COLO668 (cell line): ENCODE measurements around the gene GLIS2.

ENCODE experiments used
- DNase-seq: peaks from one replicate; lab custom pipeline; 2025; ENCODE audit not compliant: unreplicated experiment; lab: John Stamatoyannopoulos, UW

Gene GLIS2

DNA sequence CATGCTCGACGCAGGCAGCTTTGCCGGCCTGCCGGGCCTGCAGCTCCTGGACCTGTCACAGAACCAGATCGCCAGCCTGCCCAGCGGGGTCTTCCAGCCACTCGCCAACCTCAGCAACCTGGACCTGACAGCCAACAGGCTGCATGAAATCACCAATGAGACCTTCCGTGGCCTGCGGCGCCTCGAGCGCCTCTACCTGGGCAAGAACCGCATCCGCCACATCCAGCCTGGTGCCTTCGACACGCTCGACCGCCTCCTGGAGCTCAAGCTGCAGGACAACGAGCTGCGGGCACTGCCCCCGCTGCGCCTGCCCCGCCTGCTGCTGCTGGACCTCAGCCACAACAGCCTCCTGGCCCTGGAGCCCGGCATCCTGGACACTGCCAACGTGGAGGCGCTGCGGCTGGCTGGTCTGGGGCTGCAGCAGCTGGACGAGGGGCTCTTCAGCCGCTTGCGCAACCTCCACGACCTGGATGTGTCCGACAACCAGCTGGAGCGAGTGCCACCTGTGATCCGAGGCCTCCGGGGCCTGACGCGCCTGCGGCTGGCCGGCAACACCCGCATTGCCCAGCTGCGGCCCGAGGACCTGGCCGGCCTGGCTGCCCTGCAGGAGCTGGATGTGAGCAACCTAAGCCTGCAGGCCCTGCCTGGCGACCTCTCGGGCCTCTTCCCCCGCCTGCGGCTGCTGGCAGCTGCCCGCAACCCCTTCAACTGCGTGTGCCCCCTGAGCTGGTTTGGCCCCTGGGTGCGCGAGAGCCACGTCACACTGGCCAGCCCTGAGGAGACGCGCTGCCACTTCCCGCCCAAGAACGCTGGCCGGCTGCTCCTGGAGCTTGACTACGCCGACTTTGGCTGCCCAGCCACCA lies 65.4 kb downstream of the GLIS2 start:
- no peak for DNase-seq

DNA sequence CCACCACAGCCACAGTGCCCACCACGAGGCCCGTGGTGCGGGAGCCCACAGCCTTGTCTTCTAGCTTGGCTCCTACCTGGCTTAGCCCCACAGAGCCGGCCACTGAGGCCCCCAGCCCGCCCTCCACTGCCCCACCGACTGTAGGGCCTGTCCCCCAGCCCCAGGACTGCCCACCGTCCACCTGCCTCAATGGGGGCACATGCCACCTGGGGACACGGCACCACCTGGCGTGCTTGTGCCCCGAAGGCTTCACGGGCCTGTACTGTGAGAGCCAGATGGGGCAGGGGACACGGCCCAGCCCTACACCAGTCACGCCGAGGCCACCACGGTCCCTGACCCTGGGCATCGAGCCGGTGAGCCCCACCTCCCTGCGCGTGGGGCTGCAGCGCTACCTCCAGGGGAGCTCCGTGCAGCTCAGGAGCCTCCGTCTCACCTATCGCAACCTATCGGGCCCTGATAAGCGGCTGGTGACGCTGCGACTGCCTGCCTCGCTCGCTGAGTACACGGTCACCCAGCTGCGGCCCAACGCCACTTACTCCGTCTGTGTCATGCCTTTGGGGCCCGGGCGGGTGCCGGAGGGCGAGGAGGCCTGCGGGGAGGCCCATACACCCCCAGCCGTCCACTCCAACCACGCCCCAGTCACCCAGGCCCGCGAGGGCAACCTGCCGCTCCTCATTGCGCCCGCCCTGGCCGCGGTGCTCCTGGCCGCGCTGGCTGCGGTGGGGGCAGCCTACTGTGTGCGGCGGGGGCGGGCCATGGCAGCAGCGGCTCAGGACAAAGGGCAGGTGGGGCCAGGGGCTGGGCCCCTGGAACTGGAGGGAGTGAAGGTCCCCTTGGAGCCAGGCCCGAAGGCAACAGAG lies 66.3 kb downstream of the GLIS2 start:
- DNase-seq, result no peak

DNA sequence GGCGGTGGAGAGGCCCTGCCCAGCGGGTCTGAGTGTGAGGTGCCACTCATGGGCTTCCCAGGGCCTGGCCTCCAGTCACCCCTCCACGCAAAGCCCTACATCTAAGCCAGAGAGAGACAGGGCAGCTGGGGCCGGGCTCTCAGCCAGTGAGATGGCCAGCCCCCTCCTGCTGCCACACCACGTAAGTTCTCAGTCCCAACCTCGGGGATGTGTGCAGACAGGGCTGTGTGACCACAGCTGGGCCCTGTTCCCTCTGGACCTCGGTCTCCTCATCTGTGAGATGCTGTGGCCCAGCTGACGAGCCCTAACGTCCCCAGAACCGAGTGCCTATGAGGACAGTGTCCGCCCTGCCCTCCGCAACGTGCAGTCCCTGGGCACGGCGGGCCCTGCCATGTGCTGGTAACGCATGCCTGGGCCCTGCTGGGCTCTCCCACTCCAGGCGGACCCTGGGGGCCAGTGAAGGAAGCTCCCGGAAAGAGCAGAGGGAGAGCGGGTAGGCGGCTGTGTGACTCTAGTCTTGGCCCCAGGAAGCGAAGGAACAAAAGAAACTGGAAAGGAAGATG lies 67.0 kb downstream of the GLIS2 start:
- no peak for DNase-seq

DNA sequence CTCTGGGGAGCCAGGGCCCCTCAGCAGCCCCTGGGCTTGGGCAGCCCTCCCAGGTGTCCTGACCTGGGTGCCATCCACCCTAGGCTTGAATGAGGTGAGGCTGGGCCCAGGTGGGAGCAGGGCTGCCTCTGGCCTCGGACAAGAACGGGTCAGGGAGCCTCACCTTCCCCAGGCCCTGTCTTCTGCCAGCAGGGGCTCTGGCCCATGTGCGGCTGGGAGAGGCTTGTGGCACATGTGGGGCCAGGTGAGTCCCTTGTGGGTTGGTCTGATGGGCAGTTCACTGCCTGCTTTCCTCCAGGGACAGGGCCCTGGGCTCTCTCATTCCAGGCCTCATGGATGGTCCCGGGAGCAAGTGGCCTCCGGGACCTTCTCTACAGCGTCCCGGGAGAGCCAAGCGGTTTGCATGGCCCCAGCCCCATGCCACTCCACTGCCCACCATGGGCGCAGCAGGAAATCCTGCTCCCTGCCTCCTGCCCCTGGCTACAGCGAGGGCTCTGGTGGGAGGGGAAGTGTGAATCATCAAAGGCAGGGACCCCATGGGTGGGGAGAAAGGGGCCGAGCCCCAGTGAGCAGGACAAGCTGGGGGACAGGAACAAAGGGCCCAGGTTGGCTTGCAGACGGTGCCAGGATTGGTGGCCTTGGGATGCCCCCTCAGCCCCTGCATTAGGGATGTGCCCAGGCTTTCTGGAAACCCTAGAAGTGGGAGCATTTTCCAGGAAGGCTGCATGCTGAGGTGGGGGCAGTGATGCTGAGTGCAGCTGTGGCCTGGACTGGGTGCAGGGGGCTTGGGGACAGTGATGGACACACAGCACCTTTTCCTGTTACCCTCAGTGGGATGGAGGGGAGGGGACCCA lies 68.0 kb downstream of the GLIS2 start:
- no peak for DNase-seq

DNA sequence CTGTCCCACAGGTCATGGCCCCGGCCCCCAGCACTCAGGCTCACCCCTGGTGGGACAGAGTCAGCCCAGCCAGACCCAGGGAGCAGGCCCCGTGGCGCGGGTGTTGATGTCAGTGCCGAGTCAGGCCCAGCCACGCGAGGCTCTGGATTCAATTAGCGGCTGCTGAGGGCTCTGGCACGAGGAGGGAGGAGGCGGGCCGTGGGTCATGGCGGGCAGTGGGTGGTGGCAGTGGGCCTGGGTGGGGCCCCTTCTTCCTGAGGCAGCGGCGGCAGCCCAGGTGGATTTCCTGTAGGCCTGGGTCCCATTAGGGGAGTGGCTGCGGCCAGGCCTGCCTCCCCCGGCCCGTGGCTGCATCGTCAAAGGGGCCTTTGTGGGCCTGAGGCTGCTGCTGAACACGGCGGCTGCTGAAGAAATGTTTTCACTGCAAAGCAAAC lies 68.7 kb downstream of the GLIS2 start:
- DNase-seq, result no peak

DNA sequence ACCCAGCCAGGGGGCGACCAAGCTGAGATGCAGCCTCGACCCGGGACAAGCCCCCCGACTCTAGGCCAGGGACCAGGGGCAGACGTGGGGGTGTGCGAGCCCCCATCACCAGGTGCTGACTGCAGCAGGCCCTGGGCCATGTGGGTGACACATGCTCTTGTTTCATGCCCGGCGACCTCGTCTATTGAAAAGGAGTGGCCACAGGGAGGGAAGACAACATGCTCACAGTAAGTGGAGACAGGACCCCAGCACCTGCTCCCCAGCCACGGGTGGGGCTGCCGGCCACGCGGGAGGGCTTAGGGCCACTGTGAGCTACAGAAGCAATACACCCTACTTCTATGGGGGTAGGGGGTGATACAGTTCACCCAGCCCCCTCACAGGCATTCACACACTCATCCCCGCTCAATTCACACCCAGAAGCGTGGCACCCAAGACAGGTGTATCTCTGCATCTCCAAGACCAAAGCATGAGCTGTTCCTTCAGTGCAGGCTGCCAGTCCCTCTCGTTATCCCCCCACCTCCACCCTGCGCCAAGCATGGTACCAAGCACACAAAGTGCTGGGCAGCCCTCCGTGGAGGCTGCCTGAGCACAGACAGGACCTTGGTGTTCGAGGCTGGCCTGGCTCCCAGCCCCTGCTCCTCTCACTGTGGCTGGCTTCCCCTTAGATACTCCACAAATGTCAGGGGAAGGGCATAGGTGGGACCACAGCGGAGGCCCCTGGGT lies 69.4 kb downstream of the GLIS2 start:
- DNase-seq, result no peak

DNA sequence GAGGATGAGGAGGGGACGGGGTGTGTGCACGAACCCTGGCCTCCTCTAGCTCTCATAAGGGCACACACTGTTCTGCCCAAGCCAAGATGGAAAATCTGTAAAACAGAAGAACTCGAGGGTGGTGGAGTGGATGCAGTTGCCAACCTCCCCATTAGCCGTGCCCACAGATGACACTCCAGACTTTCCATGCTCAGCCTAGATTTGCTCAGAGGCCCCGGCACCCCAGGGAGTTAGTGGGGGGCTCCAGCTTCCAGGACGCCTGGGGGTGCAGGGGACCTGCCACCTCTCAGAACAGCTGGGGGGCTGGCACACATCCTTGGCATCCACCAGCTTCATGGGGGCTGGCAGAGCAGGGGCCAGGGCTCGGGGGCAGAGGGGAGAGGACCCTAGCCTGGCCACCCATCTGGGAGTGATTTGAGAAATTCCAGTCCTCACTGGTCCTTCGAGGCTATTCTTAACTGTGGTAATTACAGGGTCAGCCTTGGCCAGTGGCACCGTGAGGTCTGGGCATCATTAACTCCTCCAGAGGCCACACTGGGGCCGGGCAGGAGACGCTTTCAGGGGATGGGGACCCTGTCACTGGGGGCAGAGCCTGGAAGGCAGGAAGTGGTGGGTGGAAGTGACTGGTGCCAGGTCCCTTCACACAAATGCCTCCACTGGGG lies 70.1 kb downstream of the GLIS2 start:
- no peak for DNase-seq

DNA sequence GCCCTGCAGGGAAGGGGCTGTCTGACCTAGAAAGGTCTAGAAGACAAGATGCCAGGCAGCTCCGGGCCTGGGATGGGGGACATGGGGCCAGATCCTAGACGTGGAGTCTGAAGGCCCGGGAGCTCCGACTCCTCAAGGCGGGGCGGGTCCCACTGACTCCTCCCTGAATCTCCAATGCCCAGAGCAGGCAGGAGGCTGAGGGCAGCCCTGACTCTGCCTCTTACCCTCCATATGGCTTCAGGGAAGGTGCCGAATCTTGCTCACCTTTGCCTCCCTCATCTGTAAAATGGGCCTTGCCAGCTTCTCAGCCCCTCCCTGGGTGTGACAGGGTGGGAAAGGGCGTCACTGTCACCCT lies 70.6 kb downstream of the GLIS2 start:
- DNase-seq, result no peak

DNA sequence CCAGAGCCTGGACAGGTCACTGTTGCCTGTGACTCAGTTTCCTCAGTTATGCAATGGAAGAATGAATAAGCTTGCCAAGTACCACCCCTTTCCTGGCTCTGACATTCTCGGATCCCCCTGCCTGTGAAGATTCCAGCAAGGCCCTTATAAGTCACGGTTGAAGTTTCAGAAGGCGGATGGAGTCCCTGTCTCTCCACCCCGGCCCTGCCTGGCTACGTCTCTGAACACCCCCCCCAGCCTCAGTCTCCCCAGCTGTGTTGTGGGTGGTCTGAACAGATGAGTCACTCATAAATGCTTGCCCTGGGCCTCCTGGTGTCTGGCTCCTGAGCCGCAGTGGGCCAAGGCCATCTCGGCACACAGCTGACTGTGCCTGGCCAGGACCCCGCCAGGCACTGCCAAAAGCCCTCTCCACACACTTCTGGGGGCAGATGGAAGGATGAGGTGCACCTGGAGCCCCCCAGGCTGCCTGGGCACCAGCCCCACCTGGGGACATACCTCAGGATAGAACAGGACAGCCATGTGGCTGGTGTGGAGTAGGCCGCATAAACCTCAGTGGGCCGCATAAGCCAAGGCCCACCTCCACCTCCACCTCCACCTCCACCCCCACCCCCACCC lies 71.2 kb downstream of the GLIS2 start:
- no peak for DNase-seq

DNA sequence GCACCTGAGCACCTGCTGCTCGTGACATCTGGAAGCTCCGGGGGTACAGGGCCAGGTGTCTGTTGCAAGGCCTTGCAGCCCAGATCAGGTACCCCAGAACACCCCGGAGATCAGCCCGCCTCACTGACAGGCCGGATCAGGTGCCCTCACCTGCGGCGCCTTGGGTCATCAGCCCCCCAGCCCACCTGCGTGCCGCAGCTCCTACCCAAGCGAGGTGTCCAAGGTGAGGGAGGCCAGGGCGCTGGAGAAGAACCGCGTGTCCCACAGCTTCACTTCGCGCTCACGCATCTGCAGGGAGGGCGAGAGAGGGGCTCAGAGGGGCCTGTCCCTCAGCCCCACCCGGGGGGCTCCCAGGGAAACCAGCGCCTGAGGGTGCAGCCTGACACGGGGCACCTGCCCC lies 71.9 kb downstream of the GLIS2 start:
- no peak for DNase-seq

DNA sequence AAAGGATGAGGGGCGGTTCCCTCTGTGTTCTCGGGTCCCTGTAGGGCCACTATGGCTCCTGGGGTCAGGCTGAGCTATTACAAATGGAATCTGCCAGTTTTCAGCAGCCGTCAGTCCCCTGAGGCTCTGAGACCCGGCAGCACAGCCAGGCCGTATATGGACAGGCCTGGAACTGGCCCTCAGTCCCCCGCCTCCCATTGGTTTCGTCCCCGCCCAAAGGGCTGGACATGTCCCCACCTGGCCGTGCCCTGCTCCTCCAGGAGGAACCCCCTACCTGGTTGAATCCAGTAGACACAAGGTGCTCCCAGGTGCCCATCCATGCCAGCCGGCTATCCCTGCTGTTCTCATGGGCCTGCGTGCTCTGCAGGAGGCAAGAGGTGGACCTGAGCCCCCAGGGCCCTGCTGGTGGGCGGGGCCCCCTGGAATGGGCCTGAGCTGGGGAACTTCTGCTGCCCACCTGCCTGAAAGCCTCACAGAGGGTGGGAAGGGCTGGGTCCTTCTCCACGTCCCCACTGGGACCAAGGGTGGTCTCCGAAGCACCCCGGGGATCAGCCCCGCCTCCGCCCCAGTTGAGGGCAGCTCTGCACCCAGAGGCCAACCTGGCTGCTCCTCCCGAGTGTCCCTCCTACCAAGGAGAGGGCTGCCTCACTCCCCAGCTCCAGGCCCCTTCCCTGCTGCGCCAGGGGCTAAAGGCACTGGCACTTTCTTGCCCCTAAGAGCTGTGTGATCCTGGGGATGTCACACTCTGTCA lies 72.6 kb downstream of the GLIS2 start:
- no peak for DNase-seq
